ENCODE measurements around the gene TARS2. TPM values are rescaled to one million over a fixed set of nuclear protein-coding genes. Genes with fewer than 3 reads are reported as not detected.

TARS2 gene
- total RNA-seq, 1 experiment from 2014 or later: 32.4 TPM

GRCh38 chr1:150507912-150508864 lies 21.0 kb downstream of the TARS2 start, which contains the start of gene ECM1:
TSS of gene ECM1 (plus strand) at chr1:150508109. CDS start at chr1:150508210, 101 bp downstream.
- peak; percentile 86 for DNase-seq (ENCODE audit: low read depth)

DNA sequence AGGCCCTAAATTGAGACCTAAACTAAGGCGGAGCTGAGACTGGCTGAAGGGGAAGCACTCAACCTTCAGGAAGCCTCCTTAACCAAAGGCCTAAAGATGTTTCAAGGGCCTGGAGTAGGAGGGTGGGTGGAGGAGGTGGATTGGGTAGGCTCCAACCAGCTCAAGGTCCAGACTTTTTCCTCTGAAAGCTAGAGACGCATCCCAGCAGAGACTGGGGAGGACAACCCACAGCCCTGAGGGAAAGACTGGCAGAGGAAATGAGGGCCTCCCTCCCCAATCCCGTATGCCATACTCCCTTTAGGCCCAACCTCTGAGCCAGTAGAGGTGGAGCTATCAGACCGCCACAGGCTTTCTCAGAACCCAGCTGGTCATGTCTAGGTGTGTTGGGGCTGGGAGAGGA lies 21.8 kb downstream of the TARS2 start:
- DNase-seq (ENCODE audit: low read depth): peak; percentile 73

DNA sequence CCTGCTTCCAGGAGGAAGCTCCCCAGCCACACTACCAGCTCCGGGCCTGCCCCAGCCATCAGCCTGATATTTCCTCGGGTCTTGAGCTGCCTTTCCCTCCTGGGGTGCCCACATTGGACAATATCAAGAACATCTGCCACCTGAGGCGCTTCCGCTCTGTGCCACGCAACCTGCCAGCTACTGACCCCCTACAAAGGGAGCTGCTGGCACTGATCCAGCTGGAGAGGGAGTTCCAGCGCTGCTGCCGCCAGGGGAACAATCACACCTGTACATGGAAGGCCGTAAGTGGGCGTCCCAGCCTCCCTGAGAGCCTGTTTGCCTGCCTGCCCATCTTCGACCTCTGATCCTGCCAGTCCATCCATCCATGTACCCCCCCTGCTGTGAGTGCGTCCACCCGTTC lies 24.3 kb downstream of the TARS2 start:
- DNase-seq (ENCODE audit: low read depth): no peak

DNA sequence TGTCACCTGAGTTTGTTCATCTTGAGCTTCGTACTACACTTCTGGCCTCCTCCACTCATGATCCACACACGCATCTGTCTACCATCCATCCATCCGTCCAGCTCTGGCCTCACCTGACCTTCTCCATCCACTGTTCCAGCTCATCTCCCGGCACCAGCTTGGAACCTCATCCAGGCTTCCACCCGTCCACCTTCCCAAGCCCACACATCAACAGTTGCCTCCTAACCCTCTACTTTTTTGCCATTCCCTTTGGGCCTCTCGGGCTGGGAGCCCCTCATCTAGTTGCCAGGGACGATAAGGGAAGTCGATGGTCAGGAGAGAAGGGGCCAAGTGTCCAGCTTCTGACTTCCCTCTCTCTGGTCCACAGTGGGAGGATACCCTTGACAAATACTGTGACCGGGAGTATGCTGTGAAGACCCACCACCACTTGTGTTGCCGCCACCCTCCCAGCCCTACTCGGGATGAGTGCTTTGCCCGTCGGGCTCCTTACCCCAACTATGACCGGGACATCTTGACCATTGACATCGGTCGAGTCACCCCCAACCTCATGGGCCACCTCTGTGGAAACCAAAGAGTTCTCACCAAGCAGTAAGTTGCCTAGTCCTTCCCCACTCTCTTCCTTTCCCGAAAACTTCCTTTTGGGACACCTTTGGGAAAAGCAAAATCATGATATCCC lies 24.9 kb downstream of the TARS2 start:
- DNase-seq (ENCODE audit: low read depth): no peak

DNA sequence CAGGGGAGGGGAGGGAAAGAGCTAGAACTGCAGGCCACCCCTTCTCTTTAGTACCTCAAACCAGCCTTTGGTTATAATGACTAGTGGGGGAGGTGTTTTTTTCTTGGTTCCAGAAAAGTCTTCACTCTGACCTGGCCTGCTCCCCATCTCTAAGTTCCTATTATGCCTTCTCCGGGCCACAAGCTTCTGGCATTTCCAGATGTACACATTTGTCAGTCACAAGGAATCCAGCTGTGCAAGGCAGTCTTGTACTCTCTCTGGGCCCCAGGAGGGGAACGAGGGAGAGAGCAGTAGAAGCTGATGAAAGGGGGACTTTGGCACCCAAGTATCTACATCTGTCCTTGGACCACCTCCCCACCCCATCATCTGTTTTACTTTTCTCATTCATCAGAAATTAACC lies 25.6 kb downstream of the TARS2 start:
- DNase-seq (ENCODE audit: low read depth): no peak

DNA sequence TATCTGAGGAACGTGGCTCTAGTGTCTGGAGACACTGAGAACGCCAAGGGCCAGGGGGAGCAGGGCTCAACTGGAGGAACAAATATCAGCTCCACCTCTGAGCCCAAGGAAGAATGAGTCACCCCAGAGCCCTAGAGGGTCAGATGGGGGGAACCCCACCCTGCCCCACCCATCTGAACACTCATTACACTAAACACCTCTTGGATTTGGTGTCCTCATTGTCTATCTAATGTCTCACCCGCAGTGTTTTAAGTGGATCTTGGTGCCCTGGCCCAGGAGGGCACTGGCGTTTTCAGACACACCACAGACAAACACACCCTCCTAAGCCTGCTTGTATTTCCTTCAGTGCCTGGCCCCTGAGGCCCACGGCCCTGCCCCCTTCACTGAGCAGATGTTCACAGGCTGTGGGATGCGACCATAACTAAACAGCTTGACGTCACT lies 26.2 kb downstream of the TARS2 start:
- DNase-seq (ENCODE audit: low read depth): peak; percentile 45

DNA sequence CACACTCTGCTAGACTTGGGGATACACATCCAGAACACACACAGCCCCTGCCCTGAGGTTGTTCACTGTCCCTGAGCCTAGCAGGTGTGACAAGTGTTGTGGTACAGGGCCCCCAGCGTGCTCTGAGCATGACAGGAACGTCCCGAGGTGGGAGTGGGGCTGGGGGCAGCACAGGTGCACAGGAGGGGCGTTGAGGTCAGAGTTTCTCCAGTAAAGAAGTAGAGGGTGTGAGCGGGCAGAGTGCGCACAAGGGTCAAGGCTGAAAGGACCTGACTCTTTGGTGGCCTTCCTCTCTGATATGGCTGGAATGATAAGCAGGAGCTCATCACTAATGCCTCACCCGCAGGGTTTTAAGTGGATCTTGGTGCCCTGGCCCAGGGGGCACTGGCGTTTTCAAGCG lies 27.0 kb downstream of the TARS2 start:
- no peak for DNase-seq (ENCODE audit: low read depth)

DNA sequence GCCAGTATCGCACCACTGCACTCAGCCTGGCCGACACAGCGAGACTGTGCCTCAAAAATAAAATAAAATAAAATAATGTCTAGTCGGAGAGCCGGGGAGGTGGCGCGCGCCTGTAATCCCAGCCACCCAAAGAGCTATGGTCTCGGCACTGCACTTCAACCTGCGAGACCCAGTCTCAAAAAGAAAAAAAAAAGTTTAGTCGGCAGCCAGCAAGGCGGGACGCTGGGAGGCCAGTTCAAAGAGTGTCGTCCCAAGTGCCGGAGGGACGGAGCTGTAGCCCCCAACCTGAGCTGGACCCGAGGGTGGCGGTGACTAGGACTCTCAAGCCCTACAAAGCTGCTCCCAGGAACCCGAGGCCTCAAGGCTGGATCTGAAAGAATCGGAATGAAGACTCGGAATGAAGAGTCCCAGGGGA lies 27.7 kb downstream of the TARS2 start:
- DNase-seq (ENCODE audit: low read depth): no peak

- DNase-seq (ENCODE audit: low read depth): peak; percentile 94
Measured at GRCh38 chr1:150515328-150516049, 28.3 kb downstream of the TARS2 start, which contains the start of gene FALEC. TSS of gene FALEC (plus strand) at chr1:150515752.

DNA sequence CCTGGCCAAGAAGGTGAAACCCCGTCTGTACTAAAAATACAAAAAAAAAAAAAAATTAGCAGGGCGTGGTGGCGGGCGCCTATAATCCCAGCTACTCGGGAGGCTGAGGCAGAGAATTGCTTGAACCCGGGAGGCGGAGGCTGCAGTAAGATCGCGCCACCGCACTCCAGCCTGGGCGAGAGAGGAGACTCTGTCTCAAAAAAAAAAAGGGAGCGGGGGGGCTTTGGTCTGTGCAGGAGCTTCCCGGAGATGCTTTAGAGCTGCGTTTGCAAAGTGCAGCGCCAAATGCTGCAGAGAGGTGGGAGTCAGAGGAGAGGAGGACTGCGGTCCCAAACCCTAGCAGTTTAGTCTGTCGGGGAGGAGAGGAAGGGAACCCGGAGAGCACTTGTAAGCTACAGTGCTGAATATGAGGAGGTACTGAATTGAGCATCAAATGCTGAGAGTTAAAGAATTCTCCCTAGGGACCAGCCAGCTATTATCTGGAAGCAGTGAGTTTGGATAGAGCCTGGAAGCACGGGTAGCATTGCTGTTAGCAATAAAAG lies 28.9 kb downstream of the TARS2 start:
- no peak for DNase-seq (ENCODE audit: low read depth)

DNA sequence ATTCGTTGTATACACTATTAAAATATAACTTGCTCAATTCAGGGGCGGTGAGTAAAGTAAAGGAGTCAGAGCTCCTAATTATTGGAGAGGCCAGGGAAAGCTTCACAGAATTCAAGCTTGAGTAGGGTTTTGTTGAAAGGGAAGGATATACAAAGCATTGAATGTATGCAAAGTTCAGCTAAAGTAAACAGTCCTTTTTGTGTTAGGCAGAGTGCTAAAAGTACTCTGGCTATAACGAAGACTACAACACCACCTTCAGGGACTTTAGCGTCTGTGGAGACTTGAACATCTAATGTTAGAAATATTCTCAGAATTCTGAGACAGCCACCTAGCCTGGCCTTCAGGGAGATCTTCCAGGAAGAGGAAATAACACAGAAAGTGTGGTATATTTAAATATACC lies 29.4 kb downstream of the TARS2 start:
- DNase-seq (ENCODE audit: low read depth): no peak

- no peak for DNase-seq (ENCODE audit: low read depth)
Measured at GRCh38 chr1:150521196-150521968, 34.2 kb downstream of the TARS2 start.

DNA sequence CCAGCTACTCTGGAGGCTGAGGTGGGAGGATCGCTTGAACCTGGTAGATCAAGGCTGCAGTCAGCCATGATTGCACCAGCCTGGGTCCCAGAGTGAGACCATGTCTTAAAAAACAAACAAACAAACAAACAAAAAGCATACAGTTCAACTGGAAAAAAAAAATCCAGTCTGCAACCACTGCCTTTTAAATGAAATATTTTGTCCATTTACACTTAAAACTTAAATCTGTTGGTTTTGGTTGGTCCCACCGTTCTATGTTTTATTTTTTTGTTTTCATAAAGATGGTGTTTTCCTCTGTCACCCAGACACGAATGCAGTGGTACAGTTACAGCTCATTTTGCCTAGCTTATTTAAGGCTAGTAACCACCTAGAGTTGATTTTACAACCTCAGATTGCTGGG lies 38.1 kb downstream of the TARS2 start:
- no peak for DNase-seq (ENCODE audit: low read depth)

- no peak for DNase-seq (ENCODE audit: low read depth)
Measured at GRCh38 chr1:150528196-150528595, 41.0 kb downstream of the TARS2 start.

DNA sequence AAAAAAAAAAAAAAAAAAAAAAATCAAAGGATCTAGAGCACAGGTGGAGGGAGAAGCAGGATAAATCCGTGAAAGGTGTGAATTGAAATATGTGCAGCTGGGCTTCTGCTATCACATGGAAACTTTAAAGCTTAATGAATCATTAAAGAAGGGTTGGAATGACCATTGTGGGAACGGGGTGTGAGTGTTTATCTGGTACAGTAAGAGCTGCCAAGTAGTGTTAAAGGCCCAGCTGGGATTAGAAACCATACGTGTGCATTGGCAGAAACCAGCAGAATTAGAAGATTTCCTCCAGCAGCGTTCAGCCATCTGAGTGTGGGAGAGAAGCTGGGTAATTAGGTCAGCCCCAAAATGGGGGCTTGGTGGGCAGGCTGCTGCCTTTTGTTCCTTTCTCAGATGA lies 41.8 kb downstream of the TARS2 start:
- peak; percentile 31 for DNase-seq (ENCODE audit: low read depth)

DNA sequence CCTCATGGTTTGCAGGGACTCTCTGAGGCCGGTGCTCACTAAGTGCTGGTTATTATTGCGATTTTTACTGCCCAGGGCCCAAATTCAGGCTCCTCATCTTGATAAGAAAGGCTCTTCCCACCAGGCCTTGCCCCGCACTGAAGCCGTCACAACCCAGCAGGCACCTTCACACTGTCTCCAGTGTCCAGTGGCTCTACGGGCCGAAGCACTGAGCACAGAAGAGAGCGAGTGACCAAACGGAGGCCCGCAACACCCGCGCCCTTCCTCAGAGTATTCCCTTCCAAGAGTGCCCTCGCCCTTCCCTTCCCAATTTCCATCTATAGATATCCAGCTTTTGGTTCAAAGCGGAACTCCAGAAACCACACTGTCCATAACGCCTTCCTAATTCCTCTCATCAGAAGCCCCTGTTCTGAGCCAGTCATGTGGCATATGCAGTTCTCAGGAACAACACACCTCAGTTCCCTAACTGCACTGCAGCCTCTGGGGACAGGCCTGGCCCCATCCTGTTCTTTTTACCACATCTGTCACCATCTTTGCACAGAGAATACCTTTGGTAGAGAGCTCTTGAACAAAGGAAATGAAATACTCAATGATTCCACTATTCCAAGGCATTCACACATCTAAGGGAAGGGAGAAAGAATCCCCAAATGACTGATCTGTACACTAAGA lies 43.4 kb downstream of the TARS2 start:
- DNase-seq (ENCODE audit: low read depth): no peak

- DNase-seq (ENCODE audit: low read depth): no peak
Measured at GRCh38 chr1:150532860-150533259, 45.6 kb downstream of the TARS2 start.

- no peak for DNase-seq (ENCODE audit: low read depth)
Measured at GRCh38 chr1:150534002-150534401, 46.8 kb downstream of the TARS2 start.

GRCh38 chr1:150535511-150536287 lies 48.5 kb downstream of the TARS2 start:
- peak; percentile 42 for DNase-seq (ENCODE audit: low read depth)

All from RPMI7951 (cell line).